T-helper 1 cell (primary cell): Measurements from ENCODE around the gene SEC14L1.

Experiments used
- DNase-seq, 5 donors: peaks; one replicate each; pipeline ENCODE4 v3.0.0-alpha.2; 2012 to 2020

Gene SEC14L1

DNA sequence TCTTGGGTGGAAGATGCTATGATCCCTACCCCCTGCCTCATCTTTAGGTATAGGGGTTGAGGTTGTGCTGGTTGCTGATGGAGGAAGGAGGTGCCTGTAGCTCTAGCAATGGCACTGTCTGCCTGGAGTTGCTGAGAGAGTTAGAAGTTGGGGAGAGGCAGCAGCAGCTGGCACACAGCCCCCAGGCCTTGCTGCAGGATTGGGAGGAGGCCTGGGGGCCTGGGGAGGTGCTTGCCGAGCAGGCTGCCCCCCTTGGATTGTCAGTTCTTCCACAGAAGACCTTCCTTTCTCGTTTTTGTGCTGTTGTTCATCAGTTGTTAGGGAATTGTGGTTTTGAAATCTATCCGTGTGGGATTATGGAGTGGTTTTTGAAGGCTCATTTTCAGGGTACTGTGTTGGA lies 52.9 kb downstream of the SEC14L1 start:
- no peak for DNase-seq

DNA sequence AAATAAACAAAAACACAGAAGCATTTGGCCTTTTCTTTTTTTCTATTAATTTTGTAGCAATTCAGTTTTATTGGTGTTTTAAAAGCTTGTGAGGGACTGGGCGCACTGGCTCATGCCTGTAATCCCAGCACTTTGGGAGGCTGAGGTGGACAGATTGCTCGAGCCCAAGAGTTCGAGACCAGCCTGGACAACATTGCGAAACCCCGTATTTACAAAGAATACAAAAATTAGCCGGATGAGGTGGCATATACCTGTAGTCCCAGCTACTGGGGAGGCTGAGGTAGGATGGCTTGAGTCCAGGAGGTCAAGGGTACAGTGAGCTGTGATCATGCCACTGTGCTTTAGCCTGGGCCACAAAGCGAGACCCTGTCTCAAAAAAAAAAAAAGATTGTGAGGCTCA lies 53.4 kb downstream of the SEC14L1 start:
- DNase-seq, result no peak

GRCh38 chr17:77196251-77196650 lies 55.5 kb downstream of the SEC14L1 start:
- DNase-seq, result no peak

GRCh38 chr17:77197115-77197514 lies 56.3 kb downstream of the SEC14L1 start:
- DNase-seq, result no peak

DNA sequence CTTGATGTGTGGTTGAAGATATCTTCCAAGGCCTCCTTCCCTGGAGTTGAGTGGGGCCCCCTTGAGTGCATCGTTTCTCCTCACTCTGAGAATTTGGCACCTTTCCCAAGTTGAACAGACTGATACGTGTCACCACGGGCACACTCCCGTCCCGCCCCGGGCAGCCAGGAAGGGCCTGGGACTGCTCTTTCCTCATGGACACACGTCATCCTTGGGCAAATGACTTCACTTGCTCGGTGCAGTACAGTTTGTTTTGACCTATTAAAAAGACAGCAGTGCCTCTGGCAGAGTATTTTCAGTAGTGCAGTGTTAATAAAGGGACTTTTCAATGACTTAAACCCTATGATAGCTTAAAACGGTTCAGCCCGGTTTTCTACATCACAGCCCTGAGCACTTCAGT lies 59.9 kb downstream of the SEC14L1 start:
- DNase-seq, result no peak

GRCh38 chr17:77203436-77203835 lies 62.7 kb downstream of the SEC14L1 start:
- no peak for DNase-seq

- DNase-seq, result no peak
Measured at GRCh38 chr17:77203846-77204245, 63.1 kb downstream of the SEC14L1 start.

- no peak for DNase-seq
Measured at GRCh38 chr17:77204536-77204935, 63.8 kb downstream of the SEC14L1 start.

GRCh38 chr17:77205396-77206125 lies 64.8 kb downstream of the SEC14L1 start:
- DNase-seq, result no peak

DNA sequence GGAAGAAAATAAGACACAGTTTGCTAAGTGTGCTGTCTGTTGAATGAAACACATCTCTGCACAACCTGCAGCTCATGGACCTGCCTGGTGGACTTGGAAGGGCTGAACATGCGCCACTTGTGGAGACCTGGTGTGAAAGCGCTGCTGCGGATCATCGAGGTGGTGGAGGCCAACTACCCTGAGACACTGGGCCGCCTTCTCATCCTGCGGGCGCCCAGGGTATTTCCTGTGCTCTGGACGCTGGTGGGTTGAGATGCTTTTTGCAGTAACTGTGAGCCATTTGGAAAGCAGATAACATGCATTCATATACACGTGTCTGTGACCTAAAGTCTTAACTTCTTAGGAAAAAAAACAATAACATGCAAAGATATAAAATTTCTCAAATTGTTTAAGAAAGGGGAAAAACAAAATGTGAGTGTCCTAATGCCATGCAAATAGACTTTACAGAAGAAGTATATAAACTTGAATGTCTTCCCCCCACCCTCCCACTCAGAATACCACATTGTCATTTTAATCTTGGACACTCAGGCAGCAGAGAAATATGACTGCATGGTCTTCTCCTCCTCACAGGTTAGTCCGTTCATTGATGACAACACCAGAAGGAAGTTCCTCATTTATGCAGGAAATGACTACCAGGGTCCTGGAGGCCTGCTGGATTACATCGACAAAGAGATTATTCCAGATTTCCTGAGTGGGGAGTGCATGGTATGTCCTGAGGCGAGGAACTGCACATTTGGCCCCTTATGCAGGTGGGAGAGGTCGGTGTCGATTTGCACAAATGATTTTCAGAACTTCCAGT lies 65.6 kb downstream of the SEC14L1 start:
- DNase-seq, result no peak

DNA sequence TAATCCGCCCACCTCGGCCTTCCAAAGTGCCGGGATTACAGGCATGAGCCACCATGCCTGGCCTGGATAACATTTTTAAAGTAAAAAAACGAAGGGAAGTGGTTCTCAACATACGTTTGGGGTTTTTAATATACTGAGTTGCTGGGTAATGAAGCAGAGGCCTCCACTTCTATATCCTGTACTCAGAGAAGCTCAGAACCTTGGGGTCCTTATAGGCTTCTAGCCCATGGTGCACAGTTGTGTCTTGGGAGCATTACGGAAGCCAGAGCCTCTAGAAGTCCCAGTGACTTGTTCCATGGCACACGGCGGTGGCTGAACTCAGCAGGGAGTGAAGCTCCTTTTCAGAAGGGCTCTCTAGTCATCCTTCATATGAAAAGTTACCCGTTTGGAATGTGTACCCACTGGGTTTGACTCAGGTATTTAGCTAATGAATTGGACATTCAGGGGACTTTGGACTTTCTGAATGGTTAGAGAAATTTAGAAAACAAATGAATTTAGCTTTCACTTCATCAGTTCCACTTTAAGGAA lies 67.0 kb downstream of the SEC14L1 start:
- DNase-seq, result no peak

DNA sequence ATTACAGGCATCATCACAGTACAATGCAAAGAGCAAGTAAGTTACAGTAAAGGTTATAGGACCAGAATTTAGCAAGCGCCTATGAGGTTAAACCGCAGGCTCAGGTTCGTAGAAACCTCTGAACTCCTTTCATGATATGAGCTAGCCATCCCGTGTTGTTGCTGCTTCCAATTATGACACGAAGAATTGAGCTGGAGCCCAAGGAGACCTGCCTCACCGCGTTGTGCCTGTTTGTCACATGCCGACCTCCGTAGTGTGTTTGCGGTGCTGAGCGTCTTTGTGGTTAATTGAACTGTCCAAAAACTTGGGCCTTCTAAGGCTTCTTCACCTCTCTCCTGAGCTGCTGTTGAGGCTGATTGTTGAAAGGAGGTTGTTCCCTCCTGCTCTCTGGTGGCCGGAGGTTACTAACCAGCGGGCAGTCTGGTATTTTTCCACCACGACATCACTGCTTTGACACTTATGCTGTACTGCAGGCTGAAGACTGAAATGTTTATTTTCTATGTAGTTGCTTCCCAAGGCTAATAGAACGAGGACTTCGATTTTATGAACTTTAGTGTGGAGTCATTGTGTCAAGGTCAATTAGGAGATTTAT lies 67.5 kb downstream of the SEC14L1 start:
- no peak for DNase-seq

DNA sequence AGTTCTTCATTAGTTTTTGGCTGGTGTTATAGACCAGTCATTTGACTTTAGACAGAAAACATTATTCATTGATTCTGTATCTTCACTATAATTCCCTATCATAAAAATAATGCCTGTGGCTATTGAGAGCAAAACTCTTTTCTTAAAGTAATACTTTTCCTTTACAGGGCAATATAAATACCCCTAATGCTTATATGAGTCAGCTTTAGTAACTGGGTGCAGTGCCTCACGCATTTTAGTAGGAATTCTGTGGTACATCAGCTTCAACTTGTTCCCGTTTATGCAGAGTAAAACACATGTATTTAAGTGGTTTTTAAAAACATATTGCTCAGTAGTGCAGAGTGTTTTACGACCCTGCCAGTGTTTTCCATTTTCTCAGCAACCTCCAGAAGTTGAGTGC lies 68.1 kb downstream of the SEC14L1 start:
- no peak for DNase-seq

- DNase-seq, result no peak
Measured at GRCh38 chr17:77209330-77209748, 68.6 kb downstream of the SEC14L1 start.

DNA sequence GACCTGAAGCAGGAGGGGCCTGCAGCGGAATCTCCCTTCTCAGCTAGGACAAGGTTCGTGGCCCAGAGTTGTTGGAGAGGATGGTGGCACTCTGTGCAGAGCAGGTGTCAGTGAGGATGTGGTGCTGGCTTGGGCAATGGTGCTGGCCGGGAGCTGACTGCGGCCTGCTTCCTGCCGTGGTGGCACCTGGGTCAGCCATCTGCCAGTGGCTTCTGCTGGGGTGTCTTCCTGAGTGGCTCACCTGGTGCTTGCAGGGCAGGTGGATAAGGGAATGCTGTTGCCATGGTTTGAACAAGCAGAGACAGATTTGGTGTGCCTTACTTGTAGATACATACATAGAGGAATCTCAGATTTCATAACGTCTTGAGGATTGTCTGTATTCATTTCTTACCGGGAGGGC lies 69.6 kb downstream of the SEC14L1 start:
- no peak for DNase-seq

DNA sequence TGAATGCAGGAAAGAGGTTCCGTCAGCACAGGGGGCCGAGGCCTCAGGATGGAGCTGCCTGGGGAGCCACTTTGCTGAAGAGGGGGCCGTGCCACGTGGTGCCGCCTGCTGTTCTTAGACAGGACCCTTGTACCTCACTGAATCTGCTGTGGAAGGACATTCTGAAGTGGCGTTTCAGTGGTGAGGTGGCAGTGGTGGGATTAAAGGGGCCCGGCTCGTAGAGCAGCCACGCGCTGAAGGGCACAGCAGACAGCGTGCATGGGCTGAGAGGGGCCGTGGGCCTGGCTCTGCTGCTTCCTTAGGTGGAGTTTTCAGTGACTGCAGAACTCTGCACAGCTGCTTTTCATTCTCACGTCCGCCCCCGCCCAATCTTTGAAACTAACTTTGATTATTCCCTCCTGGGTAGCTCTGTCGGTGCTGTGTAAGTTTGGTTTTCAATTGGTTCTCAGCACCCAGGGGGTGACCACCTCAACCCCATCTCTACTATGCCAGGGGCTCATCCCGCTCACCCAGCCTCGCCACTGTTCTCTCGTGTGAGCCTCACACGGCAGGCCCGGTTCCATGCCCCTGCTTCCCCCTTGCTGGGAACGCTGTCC lies 70.3 kb downstream of the SEC14L1 start:
- DNase-seq, result no peak

DNA sequence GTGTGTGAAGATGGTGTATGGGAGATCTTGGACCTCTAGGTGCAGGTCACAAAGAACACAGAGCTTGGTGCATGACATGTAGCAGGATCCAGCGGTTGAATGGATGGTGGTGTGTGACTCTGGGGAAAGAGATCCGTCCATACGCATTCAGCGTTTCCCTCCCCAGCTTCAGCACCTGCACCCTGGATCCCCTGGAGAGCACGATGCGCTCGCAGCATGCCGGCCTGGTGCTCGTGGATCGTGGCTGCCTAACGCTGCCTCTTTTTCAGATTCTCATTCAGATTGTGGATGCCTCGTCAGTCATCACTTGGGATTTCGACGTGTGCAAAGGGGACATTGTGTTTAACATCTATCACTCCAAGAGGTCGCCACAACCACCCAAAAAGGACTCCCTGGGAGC lies 70.9 kb downstream of the SEC14L1 start:
- DNase-seq, result no peak

DNA sequence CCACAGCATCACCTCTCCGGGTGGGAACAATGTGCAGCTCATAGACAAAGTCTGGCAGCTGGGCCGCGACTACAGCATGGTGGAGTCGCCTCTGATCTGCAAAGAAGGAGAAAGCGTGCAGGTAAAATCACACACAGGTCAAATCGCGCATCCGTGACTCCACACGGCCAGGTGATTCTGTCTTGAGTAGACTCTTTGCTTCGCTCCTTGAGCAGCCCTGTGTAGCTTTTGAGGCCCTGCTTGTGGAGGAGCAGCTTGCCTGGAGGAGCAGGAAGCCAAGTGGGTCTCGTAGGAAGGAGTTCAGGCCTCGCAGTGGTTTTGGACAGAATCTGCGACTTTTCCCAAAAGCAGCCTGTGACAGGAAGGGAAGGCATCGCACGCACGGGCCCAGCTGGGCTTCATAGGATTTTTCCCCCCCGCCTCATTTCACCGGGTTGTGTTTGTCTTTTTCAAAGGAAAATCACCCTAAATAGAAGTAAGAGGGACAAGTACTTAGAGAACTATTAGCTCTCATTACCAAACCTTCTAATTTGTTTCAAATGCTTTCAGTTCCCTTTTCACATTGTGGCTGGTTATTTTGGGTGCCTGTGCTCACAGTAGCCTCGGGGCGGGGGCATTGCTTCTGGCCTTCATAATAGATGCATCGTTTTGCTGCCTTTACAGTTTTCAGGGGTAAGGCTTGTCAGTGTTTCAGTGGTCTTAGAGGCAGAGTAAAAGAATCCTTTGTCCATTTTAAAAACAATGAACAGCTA lies 71.5 kb downstream of the SEC14L1 start:
- DNase-seq, result no peak

- DNase-seq, result no peak
Measured at GRCh38 chr17:77212833-77213777, 72.3 kb downstream of the SEC14L1 start.

GRCh38 chr17:77213778-77214132 lies 73.0 kb downstream of the SEC14L1 start:
- DNase-seq, result no peak

- DNase-seq, result no peak
Measured at GRCh38 chr17:77214328-77214727, 73.6 kb downstream of the SEC14L1 start.
